HS-5 (cell line): ENCODE measurements around the gene CRYBA2.

Experiments
- DNase-seq: peaks from one replicate; pipeline ENCODE4 v3.0.0-alpha.2; 2012; ENCODE audit warnings: low read depth

The CRYBA2 gene

DNA sequence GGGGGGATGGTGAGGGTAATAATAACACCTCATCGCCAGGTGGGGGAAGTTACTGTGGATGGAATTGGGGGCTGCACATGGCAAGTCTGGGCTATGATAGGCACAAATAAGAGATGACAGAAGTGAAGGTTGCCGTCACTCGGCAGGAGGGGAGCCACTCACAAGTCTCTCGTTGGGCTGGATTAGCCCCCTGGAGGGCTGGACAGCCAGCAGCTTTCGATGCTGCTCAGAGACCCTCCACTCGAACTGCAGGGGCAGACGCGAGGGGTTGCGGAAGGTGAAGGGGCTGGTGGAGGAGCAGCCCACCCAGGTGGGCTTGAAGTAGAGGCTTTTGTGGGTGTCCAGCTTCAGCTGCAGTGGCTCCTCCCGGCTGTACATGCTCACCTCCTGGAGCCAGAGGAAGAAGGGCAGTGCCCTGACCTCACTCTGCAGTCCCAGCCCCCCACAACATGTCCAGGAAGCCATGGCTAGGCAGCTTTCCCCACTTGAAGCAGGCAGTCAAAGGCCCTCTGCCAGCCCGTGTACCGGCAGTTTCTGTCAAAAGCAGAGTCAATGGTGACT, 29.9 kb upstream of the CRYBA2 start:
- no peak for DNase-seq

- no peak for DNase-seq
These were observed 29.4 kb upstream of the CRYBA2 start for GRCh38 chr2:219022616-219023015.

DNA sequence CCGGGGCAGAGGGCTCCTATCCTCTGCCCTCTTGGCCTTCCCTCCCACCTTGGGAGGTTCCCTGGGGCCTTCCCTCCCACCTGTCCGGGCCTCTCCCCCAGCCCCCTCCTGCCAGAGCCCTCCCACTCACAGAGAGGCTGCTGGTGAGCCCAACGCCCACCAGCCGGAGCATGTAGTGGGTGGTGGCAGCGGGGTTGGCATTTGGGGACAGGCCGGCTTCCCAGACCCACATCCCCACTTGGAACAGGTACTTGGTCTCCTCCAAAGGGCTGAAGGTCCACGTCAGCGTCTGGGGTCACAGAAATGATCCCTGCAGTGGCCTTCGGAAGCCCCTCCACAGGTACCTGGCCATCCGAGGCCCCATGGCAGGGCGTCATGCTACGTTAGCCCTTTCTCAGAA, 28.8 kb upstream of the CRYBA2 start:
- DNase-seq = no peak

DNA sequence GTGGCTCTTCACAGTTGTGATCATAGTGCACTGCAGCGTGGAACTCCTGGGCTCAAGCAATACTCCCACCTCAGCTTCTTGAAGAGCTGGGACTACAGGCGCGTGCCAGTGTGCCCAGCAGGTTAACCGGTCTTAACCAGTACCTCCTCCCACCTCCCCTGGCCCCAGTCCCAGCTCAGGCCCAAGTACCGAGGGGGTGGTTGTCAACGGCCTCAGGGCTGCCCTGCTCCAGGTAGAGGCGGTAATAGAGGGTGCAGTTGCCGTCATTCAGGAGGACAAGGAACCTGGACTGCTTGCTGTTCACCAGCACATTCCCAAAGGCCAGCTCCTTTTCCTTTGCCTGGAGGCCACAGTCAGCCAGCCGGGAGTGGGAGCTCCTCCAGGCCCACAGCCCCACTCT, 28.4 kb upstream of the CRYBA2 start:
- no peak for DNase-seq

DNA sequence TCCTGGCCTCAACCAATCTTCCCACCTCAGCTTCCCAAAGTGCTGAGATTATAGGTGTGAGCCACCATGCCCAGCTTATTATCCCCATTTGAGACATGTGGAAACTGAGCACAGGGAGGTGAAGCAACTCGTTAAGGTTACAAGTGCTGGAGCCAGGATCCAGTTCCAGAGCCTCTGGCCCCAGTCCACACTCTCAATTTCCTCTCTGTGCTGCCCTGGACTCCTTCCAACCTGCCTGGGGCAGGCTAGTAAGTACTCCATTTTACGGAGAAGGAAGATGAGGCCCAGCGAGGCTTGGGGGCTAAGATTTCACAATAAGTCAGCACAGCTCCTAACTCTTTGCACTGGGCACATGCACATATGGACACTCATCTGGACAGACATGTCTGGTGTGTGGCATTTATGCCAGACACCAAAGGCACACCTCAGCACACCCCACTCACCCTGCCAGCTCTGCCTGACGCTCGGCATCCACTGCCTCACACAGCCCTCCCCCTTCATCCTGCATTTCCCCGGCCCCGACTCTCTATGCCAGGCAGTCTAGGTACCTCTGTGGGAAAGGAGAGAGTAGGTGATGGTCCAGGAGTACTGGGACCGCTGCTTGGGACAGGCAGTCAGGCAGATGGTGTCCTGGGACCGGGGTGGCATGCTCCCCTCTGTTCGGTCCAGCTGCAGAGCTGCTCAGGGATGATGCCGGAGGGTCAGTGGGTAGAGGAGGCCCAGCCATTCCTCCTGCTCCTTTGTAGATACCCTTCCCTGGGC, 27.6 kb upstream of the CRYBA2 start:
- DNase-seq = no peak

DNA sequence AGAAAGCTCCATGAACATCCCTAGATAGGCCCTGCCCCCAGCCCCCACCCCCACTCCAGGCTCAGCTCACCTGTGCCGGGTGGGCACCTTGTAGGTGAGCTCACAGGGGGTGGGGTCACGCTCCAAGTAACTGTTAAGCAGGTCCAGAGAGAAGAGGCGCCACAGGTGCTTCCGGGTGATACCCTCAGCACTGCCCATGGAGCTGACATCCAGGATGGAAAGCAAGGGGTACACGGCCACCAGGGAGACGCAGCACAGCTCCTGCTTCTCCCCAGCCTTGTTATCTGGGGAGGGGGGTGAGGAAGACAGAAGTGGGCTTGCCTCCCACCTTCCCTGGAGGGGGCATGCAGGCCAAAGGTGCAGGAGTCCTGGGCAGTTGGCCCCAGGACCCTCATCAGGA, 26.2 kb upstream of the CRYBA2 start:
- DNase-seq = no peak

DNA sequence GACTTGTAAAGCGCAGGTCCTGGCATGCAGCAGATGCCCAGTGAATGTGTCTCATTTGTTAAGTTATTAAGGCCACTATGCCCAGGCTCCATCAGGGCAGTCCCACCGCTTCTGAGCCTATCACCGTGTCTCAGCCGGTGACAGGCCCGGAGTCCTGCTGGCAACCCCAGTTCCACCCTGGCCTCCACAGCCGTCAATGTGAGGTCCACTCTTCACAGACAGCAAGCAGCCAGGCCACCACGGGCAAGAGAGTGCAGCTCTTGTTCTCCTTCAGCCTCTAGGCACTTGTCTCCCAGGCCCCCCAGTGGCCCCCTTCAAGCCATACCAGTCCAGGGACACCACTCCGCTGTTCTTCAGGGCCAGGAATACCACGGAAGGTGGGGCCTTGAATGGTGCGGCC, 25.5 kb upstream of the CRYBA2 start:
- DNase-seq = no peak

- DNase-seq = no peak
These were observed 25.1 kb upstream of the CRYBA2 start for GRCh38 chr2:219018286-219018685.

DNA sequence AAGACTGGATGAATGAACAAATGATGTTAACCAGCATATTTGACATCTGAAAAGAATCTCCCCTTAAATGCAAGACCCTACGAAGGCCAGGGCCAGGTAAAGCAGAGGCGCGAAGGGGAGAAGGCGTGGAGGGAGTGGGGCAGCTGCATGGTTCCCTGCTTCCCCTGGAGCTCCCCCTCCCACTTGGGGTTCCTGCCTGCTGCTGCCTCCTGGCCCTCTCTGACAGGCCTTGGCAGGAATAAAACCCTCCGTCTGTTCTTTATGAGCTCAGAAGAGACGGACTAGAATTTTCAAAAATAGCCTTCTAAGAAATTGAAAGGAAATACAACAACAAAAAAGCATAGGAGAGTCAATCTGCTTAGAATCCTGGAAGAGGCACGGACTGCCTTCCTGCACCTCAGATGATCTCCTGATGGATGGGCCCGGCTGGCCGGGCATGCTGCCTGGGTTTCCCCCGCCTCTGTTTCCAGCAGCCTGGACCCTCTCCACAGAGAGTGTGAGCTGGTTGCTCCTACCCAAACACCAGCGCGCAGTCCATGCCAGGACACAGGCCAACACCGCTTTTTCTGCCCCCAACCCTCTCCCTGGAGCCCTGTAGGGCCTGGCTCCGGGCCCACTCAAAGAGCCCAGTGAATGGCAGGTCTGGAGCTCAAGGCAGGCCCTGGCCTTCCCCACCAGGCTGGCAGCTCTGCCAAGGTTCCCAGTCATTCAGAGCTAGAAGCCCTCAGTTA, 24.1 kb upstream of the CRYBA2 start:
- DNase-seq = no peak

GRCh38 chr2:219016721-219017120, 23.5 kb upstream of the CRYBA2 start:
- no peak for DNase-seq

DNA sequence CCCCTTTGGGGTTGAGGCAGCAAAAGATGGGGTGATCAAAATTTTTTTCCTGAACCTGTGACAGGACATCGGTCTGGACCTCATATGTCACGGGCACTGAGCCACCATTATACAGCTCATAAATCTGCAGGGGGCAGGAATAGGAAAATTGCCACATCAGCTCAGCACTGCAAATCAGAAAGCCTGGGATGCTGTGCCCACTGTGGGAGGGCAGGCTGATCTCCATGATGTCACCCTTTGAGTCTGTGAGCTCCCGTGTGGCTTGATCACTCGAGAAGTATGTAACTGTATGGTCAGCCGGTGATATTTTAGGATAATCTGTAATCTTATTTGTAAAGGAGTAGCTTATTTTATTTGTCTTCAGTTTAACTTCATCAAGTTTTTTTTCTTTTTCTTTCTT, 17.7 kb upstream of the CRYBA2 start:
- no peak for DNase-seq

- no peak for DNase-seq
These were observed 17.0 kb upstream of the CRYBA2 start for GRCh38 chr2:219010162-219010756.

GRCh38 chr2:219009294-219009693, 16.1 kb upstream of the CRYBA2 start:
- DNase-seq = no peak

DNA sequence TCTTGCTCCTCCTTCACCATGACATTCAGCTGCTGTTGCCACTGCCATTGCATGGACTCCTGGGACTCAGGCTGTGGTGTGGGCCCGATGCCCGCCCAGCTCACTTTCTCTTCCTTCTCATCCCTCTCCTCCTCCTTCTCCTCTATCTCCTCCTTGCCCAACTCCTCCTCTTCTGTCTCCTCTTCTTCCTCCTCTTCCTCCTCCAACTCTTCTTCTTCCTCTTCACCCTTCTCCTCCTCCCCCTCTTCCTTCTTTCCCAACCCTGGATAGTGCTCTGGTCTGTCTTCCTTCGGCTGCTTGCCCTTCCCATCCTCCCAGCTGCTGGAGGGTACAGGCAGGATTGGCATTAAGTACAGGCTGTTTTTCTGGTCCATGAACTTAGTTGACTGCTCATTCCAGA, 10.8 kb upstream of the CRYBA2 start:
- DNase-seq = no peak

DNA sequence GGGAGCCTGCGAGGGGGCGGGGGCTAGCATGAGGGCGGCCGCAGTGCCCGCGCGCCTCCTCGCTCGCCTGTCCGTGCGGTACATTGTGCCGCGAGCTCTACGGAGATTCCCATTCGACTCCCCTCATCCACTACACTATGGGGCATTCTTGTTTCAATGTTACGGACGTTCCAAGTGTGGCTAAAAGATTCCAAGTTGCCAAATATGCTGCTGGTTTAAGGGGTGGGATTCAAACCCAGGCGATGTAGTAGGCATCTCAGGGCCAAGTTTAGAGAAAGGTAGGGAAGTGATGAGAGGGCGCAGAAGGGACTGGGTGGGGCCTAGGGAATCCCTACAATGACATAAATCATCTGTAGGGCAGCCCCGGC, 10.0 kb upstream of the CRYBA2 start:
- no peak for DNase-seq

DNA sequence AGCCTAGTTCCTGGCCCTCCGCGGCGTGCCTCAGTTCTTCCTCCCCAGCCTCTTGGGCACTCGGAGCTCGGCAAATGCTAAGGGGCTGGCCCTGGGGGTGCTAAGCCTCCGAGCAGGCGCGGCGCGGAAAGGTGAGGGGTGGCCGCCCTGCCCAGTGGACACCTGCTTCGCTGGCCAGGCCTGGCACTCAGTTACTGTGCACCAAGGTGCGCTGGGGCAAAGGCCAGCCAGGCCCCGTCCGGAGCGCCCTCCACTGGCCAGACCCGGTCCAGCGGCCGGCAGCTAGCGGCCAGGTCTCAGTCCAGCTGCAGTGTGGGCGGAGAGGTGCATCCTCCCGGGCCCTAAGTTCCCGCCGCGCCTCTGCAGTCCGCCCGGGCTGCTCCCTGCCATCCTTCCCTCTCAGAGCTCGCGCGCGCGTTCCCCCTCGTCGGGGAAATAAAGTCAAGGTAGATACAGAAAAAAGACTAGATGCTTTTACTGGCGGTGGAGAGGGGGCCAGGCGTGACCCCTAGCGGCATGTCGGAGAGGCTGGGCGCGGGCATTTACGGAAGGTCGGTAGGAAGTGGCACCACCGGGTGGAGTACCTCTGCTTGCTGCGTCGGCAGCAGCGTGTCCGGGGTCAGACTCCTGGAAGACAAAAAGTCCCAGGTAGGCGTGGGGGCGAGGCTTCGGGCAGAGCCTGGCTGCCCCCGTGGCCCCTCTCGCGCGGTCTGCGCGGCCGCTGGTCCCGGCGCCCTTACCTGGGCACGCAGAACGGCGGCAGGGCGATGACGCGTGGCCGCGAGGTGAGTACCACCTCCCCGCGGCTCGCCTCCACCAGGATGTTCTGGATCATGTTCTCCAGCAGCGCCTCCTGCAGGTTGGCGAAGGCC, 9.4 kb upstream of the CRYBA2 start:
- no peak for DNase-seq

- no peak for DNase-seq
These were observed 8.6 kb upstream of the CRYBA2 start for GRCh38 chr2:219001577-219002394.

DNA sequence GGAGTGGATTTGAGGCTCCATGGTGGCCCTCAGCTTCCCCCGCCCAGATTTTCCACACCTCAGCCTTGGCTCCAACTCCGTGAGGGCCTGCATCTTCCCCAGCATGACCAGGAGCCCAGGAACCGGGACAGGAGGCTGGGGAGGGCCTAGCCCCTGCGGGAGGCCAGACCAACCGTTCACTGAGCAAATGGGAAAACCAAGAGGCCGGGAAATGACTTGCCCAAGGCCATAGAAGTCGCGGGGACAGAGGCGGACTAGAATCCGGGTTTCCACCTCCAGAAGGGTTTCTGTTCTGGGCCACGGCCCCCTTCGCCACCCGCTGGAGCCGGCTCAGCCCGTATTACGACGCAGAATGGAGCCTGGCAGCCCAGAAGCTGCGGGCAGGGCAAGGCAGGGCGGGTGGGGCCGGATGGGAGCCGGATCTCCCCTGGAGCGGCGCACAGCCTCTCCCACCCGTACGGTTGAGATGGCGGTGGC, 7.9 kb upstream of the CRYBA2 start:
- DNase-seq = no peak

DNA sequence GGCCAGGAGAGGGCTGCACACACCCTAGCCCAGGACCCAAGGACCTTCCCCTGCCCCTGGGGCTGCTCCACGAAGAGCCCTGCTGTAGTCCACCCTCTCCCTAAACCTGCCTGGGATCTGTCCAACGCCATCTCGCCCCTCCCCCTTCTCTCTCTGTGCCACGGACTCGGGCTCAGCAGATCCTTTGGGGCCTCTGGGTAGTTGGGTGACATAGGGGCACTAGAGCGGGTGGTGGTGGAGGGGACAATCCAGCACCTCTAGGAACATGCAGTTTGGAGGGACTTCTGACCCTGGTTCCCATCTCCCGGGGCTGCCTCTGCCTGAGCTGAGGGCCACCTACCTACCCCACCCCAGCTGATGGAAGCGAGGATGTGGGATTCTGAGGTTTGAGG, 7.3 kb upstream of the CRYBA2 start:
- no peak for DNase-seq

DNA sequence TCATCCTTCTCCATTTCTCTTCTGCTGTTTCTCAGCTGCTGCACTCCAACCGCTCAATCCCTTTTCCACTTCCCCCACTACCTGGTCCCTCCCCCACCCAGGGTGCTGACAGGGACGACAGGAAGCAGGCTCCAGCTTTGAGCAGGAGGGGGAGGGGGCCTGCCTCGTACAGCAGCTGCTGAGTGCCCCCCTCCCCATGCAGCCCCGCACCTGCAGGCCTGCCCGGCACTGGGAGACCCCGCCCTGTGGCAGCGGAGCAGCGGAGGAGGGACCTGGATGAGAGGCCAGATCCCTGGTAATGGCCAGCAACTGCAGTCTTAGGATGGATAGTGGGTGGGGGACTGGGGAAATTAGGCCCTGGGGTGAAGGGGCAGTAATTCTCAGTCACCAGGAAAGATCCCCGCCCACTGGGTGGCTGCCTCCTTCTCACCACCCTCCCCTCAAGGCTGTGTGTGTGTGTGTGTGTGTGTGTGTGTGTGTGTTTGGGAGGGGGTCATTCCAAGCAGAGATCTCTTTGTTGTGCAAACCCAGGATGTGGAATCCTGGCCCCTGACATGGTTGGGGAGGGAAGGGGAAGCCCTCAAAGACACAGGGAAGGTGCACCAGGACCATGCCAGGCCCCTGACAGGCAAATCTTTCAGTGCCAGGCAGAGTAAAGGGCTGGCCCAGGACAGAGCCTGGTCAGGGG, 6.8 kb upstream of the CRYBA2 start:
- no peak for DNase-seq
